Natural killer cell (primary cell): ENCODE data around the gene LRRC56. TPM values are rescaled to one million over a fixed set of nuclear protein-coding genes. Genes with fewer than 3 reads are reported as not detected.

Source experiments
- ATAC-seq, 3 donors: fragments of 150-1000 bp in 2 of 3; fragments of 200-7000 bp in 1 of 3; cut with Tn5 transposase; 1 replicate in 1 of 3; 2 replicates in 2 of 3; pipeline ENCODE4 v1.10.0; 2021; ENCODE audit warnings: mild to moderate bottlenecking in 2 of 3, moderate library complexity in 2 of 3
- DNase-seq, 2 donors: peaks; one replicate each; pipeline versions ENCODE4 v3.0.0 to v3.0.0-alpha.2; 2013 to 2021; ENCODE audit warnings: mixed read lengths in 1 of 2
- H3K27ac ChIP-seq: one replicate; pipeline ENCODE4 v1.5.1; 2013; ENCODE audit warnings: mild to moderate bottlenecking, low read length
- H3K27me3 ChIP-seq: one replicate; pipeline ENCODE4 v1.6.1; 2013; ENCODE audit warnings: low read length; ENCODE audit not compliant: control insufficient read depth, insufficient read depth
- H3K36me3 ChIP-seq: one replicate; pipeline ENCODE4 v1.6.1; 2013; ENCODE audit warnings: low read length; ENCODE audit not compliant: control insufficient read depth, insufficient read depth
- H3K4me1 ChIP-seq: one replicate; pipeline ENCODE4 v1.6.1; 2013; ENCODE audit warnings: low read length; ENCODE audit not compliant: control insufficient read depth, insufficient read depth
- H3K4me3 ChIP-seq: one replicate; pipeline ENCODE4 v1.5.1; 2013; ENCODE audit warnings: low read length
- H3K9me3 ChIP-seq: one replicate; pipeline ENCODE4 v1.6.1; 2013; ENCODE audit warnings: low read length; ENCODE audit not compliant: control insufficient read depth, insufficient read depth
- H3K27ac Mint-ChIP-seq, 2 donors: one replicate each; pipeline ENCODE4 v1.8.0; 2022; ENCODE audit warnings: mild to moderate bottlenecking in 2 of 2, mixed read lengths in 2 of 2, moderate library complexity in 1 of 2
- H3K27me3 Mint-ChIP-seq, 2 donors: one replicate each; pipeline ENCODE4 v1.8.0; 2022; ENCODE audit warnings: low read depth in 2 of 2, mixed read lengths in 2 of 2
- H3K36me3 Mint-ChIP-seq: one replicate; pipeline ENCODE4 v1.8.0; 2022; ENCODE audit warnings: mixed read lengths
- H3K4me1 Mint-ChIP-seq, 2 donors: one replicate each; pipeline ENCODE4 v1.8.0; 2022; ENCODE audit warnings: mixed read lengths in 2 of 2
- H3K4me3 Mint-ChIP-seq: one replicate; pipeline ENCODE4 v1.8.0; 2022; ENCODE audit warnings: mild to moderate bottlenecking, moderate library complexity, mixed read lengths
- H3K9me3 Mint-ChIP-seq, 2 donors: one replicate each; pipeline ENCODE4 v1.8.0; 2022; ENCODE audit warnings: mixed read lengths in 2 of 2
- CTCF ChIP-seq: fragments of 200-600 bp; IDR thresholded peaks from one replicate; pipeline ENCODE4 v1.8.0; 2022; ENCODE audit warnings: antibody characterized with exemption
- WGBS: methylation state at CpG from one replicate; pipeline ENCODE4 v1.1.7; 2013; ENCODE audit warnings: missing lambda C conversion rate; ENCODE audit not compliant: insufficient coverage; 5-methylcytosine and 5-hydroxymethylcytosine counted together
- intact Hi-C: fragments of 100-400 bp; cut with micrococcal nuclease; formaldehyde crosslinking; loops from one replicate; pipeline ENCODE4 v1.14.2; 2022
- total RNA-seq, 4 donors: library from RNA; stranded (reverse); fragments of 120-200 nt in 1 of 4; gene quantifications; one replicate each; pipeline versions ENCODE4 v1.2.3 to v1.2.4, GENCODE V29; 2013 to 2022

Gene LRRC56
- total RNA-seq, 3 donors from 2014 or later (not counting 1 experiment from before 2014, with no cell fraction given) = 1.5 to 2.4 (median 2.2) TPM

- no peak overlapping the region for H3K27ac Mint-ChIP-seq
Measured at GRCh38 chr11:598005-598680, 60.8 kb downstream of the LRRC56 start.

GRCh38 chr11:601573-602245 lies 64.4 kb downstream of the LRRC56 start:
- Histone ChIP-seq H3K4me1 (peaks cover 5% of the 10 kb centered on the region), H3K9me3 (no peaks in the 10 kb centered on the region), H3K4me3 (no peak overlapping the region), H3K27ac (no peak overlapping the region), H3K27me3 (no peaks in the 10 kb centered on the region), H3K36me3 (peaks cover 76% of the 10 kb centered on the region)
- Mint-ChIP-seq H3K36me3 (no peaks in the 10 kb centered on the region), H3K4me3 (no peak overlapping the region), H3K27me3 (no peaks in the 10 kb centered on the region), H3K9me3 (no peaks in the 10 kb centered on the region), H3K27ac (peak overlapping the region in 1 of 2 donors; percentile 54), H3K4me1 (peaks cover 0 to 6% of the 10 kb centered on the region in 2 donors)
- ATAC-seq (no peak), DNase-seq (no peak)
- intact Hi-C loops = no loop called here
- TF ChIP-seq CTCF = no peak
- 96% methylated on average over 22 of the region's 23 CpGs for whole genome bisulfite sequencing

More at GRCh38 chr11:598005-598680, 60.8 kb downstream of the LRRC56 start:
- intact Hi-C loops = no loop called here
- WGBS = 92% methylated on average over 30 of the region's 30 CpGs
- ATAC-seq = no peak
- H3K27ac ChIP-seq = no peak overlapping the region
- no peak overlapping the region for H3K4me3 Mint-ChIP-seq
- no peaks in the 10 kb centered on the region for H3K9me3 Mint-ChIP-seq
- H3K27me3 ChIP-seq = no peaks in the 10 kb centered on the region
- peaks cover 10 to 11% of the 10 kb centered on the region in 2 donors for H3K4me1 Mint-ChIP-seq
- H3K27me3 Mint-ChIP-seq = no peaks in the 10 kb centered on the region
- H3K9me3 ChIP-seq = no peaks in the 10 kb centered on the region
- DNase-seq = no peak
- H3K36me3 ChIP-seq = peaks cover 73% of the 10 kb centered on the region
- H3K36me3 Mint-ChIP-seq = no peaks in the 10 kb centered on the region
- peaks cover 13% of the 10 kb centered on the region for H3K4me1 ChIP-seq
- no peak for TF ChIP-seq CTCF
- H3K4me3 ChIP-seq = no peak overlapping the region

DNA sequence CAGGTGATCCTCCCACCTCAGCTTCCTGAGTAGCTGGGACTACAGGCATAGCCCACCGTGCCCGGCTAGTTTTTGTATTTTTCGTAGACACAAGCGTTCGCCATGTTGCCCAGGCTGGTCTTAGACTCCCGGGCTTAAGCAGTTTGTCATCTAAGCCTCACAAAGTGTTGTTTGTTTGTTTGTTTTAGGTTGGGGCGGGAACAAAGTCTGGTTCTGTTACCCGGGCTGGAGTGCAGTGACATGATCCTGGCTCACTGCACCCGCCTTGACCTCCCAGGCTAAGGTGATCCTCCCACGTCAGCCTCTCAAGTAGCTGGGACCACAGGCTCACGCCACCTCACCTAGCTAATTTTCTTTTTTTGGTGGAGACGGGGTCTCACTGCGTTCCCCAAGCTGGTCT lies 65.8 kb downstream of the LRRC56 start:
- Histone ChIP-seq H3K36me3 (peaks cover 75% of the 10 kb centered on the region), H3K4me3 (no peak overlapping the region), H3K4me1 (no peaks in the 10 kb centered on the region), H3K9me3 (no peaks in the 10 kb centered on the region), H3K27ac (no peak overlapping the region), H3K27me3 (no peaks in the 10 kb centered on the region)
- no peak for DNase-seq
- Mint-ChIP-seq H3K36me3 (no peaks in the 10 kb centered on the region), H3K9me3 (no peaks in the 10 kb centered on the region), H3K27me3 (no peaks in the 10 kb centered on the region), H3K4me3 (no peak overlapping the region), H3K4me1 (no peaks in the 10 kb centered on the region), H3K27ac (no peak overlapping the region)
- TF ChIP-seq CTCF = no peak
- WGBS = 95% methylated on average over 13 of the region's 13 CpGs
- intact Hi-C loops = no loop called here
- no peak for ATAC-seq

Other genes starting within 250 kb of the LRRC56 start
- gene PGGHG, start 248.4 kb upstream of the LRRC56 start, total RNA-seq = 100 to 1,000 TPM; 130 to 237 (median 153) TPM
- gene IFITM5, start 238.0 kb upstream of the LRRC56 start, total RNA-seq = not detected
- 1,000 to 10,000 TPM; 1,080 to 1,421 (median 1,273) TPM for gene IFITM2, start 229.7 kb upstream of the LRRC56 start, total RNA-seq
- 100 to 1,000 TPM; 540 to 809 (median 710) TPM for gene IFITM1, start 223.5 kb upstream of the LRRC56 start, total RNA-seq
- 100 to 1,000 TPM in 1 of 3 donors, 10 to 100 TPM in 2; 64.0 to 165 (median 93.6) TPM for gene IFITM3, start 216.7 kb upstream of the LRRC56 start, total RNA-seq
- gene B4GALNT4, start 168.0 kb upstream of the LRRC56 start, total RNA-seq = 1 to 10 TPM in 2 of 3 donors, under 1 TPM in 1; 0.66 to 1.5 (median 1.5) TPM
- under 1 TPM in 2 of 3 donors, not detected in 1; 0.29 to 0.56 TPM for gene PKP3, start 143.3 kb upstream of the LRRC56 start, total RNA-seq
- 100 to 1,000 TPM; 619 to 690 (median 666) TPM for gene SIGIRR, start 122.5 kb upstream of the LRRC56 start, total RNA-seq
- 10 to 100 TPM; 15.1 to 21.3 (median 15.1) TPM for gene ANO9, start 95.5 kb upstream of the LRRC56 start, total RNA-seq
- 10 to 100 TPM; 21.5 to 25.1 (median 23.4) TPM for gene PTDSS2, start 87.2 kb upstream of the LRRC56 start, total RNA-seq
- 100 to 1,000 TPM; 113 to 120 (median 118) TPM for gene RNH1, start 30.3 kb upstream of the LRRC56 start, total RNA-seq
- 10 to 100 TPM; 27.6 to 35.0 (median 30.6) TPM for gene HRAS, start 2.0 kb upstream of the LRRC56 start, total RNA-seq
- gene LMNTD2, start 23.2 kb downstream of the LRRC56 start, total RNA-seq = 1 to 10 TPM; 3.5 to 5.2 (median 5.0) TPM
- 10 to 100 TPM; 19.0 to 21.7 (median 20.0) TPM for gene RASSF7, start 23.4 kb downstream of the LRRC56 start, total RNA-seq
- gene PHRF1, start 38.9 kb downstream of the LRRC56 start, total RNA-seq = 10 to 100 TPM; 46.1 to 52.0 (median 46.9) TPM
- 10 to 100 TPM; 63.3 to 97.3 (median 77.3) TPM for gene IRF7, start 78.4 kb downstream of the LRRC56 start, total RNA-seq
- not detected for gene CDHR5, start 87.4 kb downstream of the LRRC56 start, total RNA-seq
- not detected for gene SCT, start 89.7 kb downstream of the LRRC56 start, total RNA-seq
- 1 to 10 TPM in 1 of 3 donors, under 1 TPM in 2; 0.49 to 1.2 (median 0.61) TPM for gene DRD4, start 99.7 kb downstream of the LRRC56 start, total RNA-seq
- gene DEAF1, start 157.7 kb downstream of the LRRC56 start, total RNA-seq = 10 to 100 TPM; 25.9 to 26.9 (median 26.8) TPM
- 10 to 100 TPM; 17.8 to 42.1 (median 33.0) TPM for gene TMEM80, start 158.3 kb downstream of the LRRC56 start, total RNA-seq
- gene EPS8L2, start 168.7 kb downstream of the LRRC56 start, total RNA-seq = 10 to 100 TPM in 1 of 3 donors, 1 to 10 TPM in 2; 6.9 to 10.9 (median 9.3) TPM
- gene TALDO1, start 209.9 kb downstream of the LRRC56 start, total RNA-seq = 10 to 100 TPM; 46.1 to 94.8 (median 55.4) TPM
- 10 to 100 TPM; 40.4 to 43.1 (median 42.1) TPM for gene GATD1, start 240.0 kb downstream of the LRRC56 start, total RNA-seq